PC-3 (cell line): ENCODE results near the gene KLHL21.

Experiments
- CTCF ChIP-seq: fragments of 300-600 bp; sonication (generic); conservative IDR thresholded peaks from 2 replicates; pipeline ENCODE4 v1.5.1; 2017; ENCODE audit warnings: antibody characterized with exemption, low read depth, mild to moderate bottlenecking, low read length
- EZH2 ChIP-seq: fragments of 300-600 bp; sonication (generic); IDR thresholded peaks from one replicate; pipeline ENCODE4 v1.6.1; 2017; ENCODE audit warnings: antibody characterized with exemption, mild to moderate bottlenecking, low read length; ENCODE audit not compliant: unreplicated experiment

- TF ChIP-seq CTCF (no peak), EZH2 (no peak)
Measured at GRCh38 chr1:6614929-6615785, 12.5 kb upstream of the KLHL21 start.
